GM06990 (cell line): ENCODE data around the gene MAP3K14.

ENCODE experiments used
- DNase-seq: peaks from one replicate; pipeline ENCODE4 v3.0.0-alpha.2; 2011; ENCODE audit not compliant: insufficient read length; ENCODE audit errors: extremely low read depth
- H3K27me3 ChIP-seq: replicated peaks from 2 replicates; pipeline ENCODE4 v1.6.0; 2011; ENCODE audit warnings: low read length; ENCODE audit not compliant: control insufficient read depth, insufficient read depth
- H3K36me3 ChIP-seq: 2 replicates; pipeline ENCODE4 v1.5.1; 2011; ENCODE audit warnings: low read length; ENCODE audit not compliant: control insufficient read depth, insufficient read depth
- H3K4me3 ChIP-seq: replicated peaks from 2 replicates; pipeline ENCODE4 v1.5.1; 2011; ENCODE audit warnings: low read depth, mild to moderate bottlenecking, control low read depth, low read length
- CTCF ChIP-seq: IDR thresholded peaks from 2 replicates; pipeline ENCODE4 v1.5.1; 2011; ENCODE audit warnings: low read length, control low read depth, mild to moderate bottlenecking, inconsistent platforms; ENCODE audit not compliant: insufficient read depth, poor library complexity, severe bottlenecking

MAP3K14 gene

GRCh38 chr17:45287526-45288500 lies 29.0 kb downstream of the MAP3K14 start:
- no peak for TF ChIP-seq CTCF
- no peak for DNase-seq
- no peak overlapping the region for H3K4me3 ChIP-seq
- peaks cover 60% of the 10 kb centered on the region for H3K36me3 ChIP-seq
- no peaks in the 10 kb centered on the region for H3K27me3 ChIP-seq

- Histone ChIP-seq H3K36me3 (peaks cover 64% of the 10 kb centered on the region), H3K4me3 (no peak overlapping the region)
- DNase-seq, result no peak
These were observed 30.5 kb downstream of the MAP3K14 start for GRCh38 chr17:45286286-45286685.

GRCh38 chr17:45284176-45285140 lies 32.4 kb downstream of the MAP3K14 start:
- peaks cover 56% of the 10 kb centered on the region for H3K36me3 ChIP-seq
- no peak for DNase-seq

More at GRCh38 chr17:45286286-45286685, 30.5 kb downstream of the MAP3K14 start:
- no peak for TF ChIP-seq CTCF
- H3K27me3 ChIP-seq, result no peaks in the 10 kb centered on the region

GRCh38 chr17:45283711-45284110 lies 33.1 kb downstream of the MAP3K14 start:
- Histone ChIP-seq H3K27me3 (no peaks in the 10 kb centered on the region), H3K4me3 (no peak overlapping the region), H3K36me3 (peaks cover 51% of the 10 kb centered on the region)
- DNase-seq, result no peak
- TF ChIP-seq CTCF, result no peak

More at GRCh38 chr17:45284176-45285140, 32.4 kb downstream of the MAP3K14 start:
- TF ChIP-seq CTCF, result peak; percentile 52
- no peaks in the 10 kb centered on the region for H3K27me3 ChIP-seq
- no peak overlapping the region for H3K4me3 ChIP-seq

GRCh38 chr17:45282683-45283644 lies 33.9 kb downstream of the MAP3K14 start:
- TF ChIP-seq CTCF, result no peak
- DNase-seq, result no peak
- H3K36me3 ChIP-seq, result peaks cover 49% of the 10 kb centered on the region
- no peak overlapping the region for H3K4me3 ChIP-seq
- H3K27me3 ChIP-seq, result no peaks in the 10 kb centered on the region
